Sciatic nerve (tissue), 1 donor: Measurements from ENCODE around the gene RIBC2. TPM values are rescaled to one million over a fixed set of nuclear protein-coding genes. Genes with fewer than 3 reads are reported as not detected.

ENCODE experiments used
- total RNA-seq: library from RNA; stranded (reverse); fragmentation: NEBNext Ultra II Directional; extraction: Animal tissue kit (Norgen Biotek cat#: 25700); gene quantifications from one replicate; pipeline ENCODE4 v1.2.1, GENCODE V29; 2021
- donor health status: DM: no; HTN: no; CAD: no.

Gene RIBC2
- total RNA-seq, 1 donor from 2014 or later: 0.22 TPM

Other genes starting within 250 kb of the RIBC2 start
- 55.9 TPM for gene NUP50, start 249.8 kb upstream of the RIBC2 start, total RNA-seq
- 119 TPM for gene KIAA0930, start 172.8 kb upstream of the RIBC2 start, total RNA-seq
- not detected for gene UPK3A, start 128.7 kb upstream of the RIBC2 start, total RNA-seq
- gene FAM118A, start 103.8 kb upstream of the RIBC2 start, total RNA-seq: 44.9 TPM
- gene SMC1B, start 94 bp upstream of the RIBC2 start, total RNA-seq: not detected
- 624 TPM for gene FBLN1, start 89.2 kb downstream of the RIBC2 start, total RNA-seq